NCI-H82 treated with DMSO at 0.1 percent for 48 hours (cell line): ENCODE results near the gene CPXM2.

Source experiments
- DNase-seq: peaks from one replicate; lab custom pipeline; 2025; ENCODE audit not compliant: unreplicated experiment; lab: John Stamatoyannopoulos, UW

CPXM2 gene

DNA sequence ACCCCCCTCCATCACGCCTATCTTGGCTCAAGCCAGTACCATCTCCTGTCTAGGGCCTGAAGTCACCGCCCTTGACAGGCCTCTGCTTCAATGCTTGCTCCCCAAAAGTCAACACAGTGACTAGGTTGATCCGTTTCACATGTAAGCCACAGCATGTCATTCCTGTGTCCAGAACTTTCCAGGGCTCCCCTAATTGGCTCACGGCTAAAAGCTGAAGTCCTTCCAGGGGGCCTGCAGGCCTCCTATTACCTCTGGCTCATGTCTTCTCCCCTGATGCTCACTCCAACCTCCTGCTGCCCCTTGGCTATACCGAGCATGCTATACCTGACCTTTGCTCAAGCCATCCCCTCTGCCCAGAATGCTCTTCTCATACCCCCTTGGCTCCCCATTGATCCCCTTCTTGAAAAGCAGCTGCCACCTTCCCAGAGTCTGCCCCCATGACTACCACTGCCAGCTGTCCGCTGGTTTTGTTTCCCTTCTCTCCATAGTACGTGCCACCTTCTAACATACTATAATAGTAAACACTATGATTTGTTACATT, 39.1 kb downstream of the CPXM2 start:
- DNase-seq: no peak

DNA sequence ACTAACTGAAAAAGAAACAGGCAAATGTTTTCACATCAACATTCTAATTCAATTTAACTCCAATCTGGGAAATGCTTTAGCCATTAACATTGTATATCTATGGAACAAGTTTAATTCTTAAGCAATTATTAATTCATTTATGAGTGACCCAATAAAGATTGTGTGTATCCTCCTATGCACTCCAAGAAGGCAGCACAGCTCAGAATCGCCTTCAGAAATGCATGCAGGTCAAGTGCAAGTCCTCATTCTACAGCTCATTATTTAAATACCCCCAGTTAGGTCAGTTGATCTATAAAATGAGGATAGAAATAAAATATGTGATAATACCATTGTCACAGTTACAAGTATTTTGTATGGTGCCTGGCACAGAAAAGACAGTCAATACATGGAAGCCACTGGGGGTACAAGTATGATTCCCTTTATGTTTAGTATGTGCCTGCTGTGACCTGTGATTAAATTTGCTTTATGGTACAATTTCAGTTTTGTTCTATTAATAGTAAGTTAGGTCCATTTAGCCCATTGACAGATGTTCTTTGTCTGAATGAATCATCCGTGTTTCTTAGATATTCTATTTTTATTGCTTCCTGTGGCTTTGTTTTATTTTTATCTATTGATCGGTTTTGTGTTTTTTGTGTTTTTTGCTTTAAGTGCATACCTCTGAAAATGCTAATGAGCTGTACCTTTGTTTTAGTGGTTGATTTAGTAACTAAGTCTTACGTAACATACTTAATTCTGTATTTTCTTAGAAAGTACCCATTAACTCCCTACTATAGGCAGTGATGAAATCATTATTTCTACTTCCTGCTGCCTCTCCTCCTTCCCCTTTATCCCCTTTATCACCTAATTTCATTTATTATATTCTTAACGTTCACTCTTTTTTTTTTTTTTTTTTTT, 42.8 kb downstream of the CPXM2 start:
- DNase-seq: no peak

DNA sequence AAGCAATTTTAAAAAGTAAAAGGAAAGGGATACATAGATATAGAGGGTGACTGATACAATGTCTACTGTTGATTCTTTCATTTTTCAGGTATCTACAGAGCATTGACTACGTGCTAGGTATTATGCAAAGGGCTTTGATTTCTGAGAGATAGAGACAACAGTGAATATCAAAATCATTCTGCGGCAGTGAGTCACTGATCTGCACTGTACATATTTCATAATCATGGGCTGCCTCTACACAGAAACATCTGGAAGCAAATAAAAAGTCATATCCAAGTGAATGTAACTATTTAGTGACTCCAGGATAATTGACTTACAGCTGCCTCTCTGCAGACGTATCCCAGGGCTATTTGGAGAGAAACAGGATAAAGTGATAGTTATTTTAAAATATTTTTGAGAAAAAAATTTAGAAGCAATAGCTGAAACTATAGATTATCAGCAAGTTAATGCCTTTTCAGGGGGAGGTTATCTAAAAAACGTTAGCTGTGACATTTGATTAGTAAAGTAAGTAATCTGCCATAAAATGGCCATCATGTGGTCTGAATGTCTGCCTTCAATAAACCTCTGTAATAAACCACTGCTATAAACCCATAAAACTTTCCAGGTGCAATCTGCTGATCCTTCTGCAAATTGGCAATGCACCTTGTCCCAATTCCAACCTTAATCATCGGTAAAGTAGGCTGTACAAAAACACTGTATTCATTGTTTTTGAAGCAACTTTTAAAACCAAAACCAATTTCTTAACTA, 43.7 kb downstream of the CPXM2 start:
- no peak for DNase-seq

DNA sequence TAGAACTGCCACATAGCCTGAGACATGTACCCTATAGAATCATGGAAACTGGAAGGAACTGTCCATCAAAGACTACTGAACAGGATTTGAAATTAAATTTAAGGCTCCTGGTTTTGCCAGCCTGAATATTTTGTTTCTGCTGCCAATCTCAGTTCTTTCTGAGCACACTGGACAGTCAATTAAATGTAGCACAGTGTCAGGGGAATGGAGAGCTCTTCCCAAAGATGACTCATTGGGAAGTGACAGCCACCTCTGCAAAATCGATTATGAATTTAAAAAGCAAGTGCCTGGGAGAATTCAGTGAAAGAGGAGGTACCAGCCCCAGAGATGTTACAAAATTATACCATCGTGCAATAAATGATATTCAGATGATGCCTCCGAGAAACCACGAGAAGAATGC, 47.8 kb downstream of the CPXM2 start:
- DNase-seq: no peak

DNA sequence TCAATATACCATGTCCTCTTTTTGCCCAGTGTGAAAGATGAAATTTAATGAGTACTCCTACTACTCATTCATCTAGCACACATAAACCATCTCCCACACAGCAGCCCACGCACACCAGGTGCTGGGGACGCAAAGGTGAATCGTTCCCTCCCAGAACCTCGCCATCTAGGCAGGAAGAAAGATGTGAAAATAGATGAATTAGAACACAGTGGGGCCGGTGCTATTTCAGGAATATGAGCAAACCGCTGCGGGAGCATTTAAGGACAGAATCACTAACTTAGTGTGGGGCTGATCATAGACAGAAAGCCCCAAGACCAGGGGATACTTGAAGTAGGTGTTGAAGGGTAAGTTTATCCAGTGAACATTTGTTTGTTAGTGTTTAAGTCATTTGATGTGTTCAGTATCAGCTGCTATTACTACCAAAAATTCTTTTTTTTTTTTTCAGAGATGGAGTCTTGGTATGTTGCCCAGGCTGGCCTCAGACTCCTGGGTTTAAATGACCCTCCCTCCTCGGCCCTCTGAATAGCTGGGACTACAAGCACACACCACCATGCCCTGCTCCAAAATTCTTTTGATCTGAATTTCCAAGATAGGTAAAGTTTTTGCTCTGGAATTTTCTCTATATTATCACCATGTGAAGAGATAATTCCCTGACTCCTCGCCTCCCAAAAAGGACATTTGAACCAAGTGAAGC, 48.8 kb downstream of the CPXM2 start:
- no peak for DNase-seq

DNA sequence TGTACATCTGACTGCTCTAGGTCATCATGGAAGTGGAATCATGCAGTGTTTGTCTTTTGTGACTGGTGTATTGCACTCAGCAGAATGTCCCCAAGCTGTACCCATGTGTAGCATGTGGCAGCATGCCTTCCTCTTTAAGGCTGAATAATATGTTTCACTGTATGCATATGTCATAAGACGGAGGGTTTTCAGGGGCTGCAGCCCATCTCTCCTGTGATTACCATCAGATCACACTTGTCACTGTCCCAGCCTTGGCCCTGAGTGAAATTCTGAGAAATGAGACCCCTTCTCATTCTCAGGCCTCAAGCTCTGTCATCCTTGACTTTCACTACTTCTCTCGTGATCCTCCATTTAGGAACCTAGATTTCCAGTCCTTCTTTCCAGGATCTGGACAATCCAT, 50.0 kb downstream of the CPXM2 start:
- DNase-seq: no peak

DNA sequence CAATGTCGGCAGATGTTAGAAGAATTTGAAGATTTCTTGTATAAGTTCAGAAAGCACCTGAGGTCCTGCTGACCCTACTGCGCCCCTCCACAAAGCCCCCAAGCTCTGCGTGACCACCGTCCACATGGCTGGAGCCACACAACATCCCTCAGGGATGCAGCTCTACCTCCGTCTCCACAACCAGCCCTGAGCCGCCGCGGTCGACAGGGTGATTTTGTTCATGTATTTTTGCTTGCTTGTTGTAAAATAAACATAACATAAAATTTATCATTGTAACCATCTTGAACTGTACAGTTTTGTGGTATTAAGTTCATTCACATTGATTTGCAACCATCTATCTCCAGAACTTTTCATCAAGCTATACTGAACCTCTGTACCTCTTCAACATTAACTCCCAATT, 50.5 kb downstream of the CPXM2 start:
- DNase-seq: no peak

DNA sequence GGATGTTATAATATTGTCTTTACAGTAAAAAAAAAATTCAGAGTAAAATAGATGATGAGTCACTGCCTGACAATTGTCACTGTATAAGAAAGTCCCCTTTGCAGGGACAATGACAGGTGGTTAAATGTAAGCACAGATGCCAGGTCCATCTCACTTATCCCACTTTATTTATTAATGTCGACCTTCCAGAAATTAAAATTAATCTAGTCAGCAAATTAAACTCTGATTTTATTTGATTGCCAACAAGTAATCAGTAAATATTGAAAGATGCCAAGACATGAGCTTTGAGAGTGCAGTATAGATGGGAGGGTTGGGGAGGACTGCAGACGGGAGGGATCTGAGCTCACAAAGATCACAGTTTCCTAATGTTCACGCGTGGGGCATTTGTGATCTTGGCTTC, 50.9 kb downstream of the CPXM2 start:
- no peak for DNase-seq

DNA sequence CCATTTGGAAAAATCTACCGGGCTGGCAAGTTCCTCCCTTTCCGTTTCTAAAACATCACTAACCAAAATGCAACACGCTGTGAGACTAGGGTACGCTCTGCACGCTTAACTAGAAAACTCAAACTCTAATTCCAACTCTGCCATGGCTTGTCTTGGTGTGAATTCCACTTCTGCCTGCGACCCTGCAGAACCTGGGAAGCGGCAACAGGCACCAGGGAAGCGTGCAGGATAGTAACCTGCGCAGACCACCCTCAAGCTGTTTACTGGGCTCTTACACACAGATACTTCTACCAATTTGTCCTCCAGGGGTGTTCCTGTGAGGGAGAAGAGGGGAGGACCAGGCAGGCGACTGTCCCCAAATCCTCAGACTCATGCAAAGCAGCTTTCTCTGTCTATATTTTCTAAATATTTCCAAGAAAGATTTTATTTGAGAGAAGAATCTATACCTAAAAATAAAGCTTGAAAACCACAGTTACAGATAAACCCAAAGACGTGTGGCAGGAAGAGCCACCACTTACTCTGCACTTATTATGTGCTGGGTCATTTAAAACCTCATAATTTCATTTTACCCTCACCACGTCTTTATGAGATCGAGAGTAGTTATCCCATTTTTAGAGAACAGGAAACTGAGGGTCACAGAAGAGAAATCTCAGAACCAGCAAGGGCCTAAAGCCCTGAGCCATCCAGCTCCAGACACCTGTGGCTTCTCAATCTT, 52.9 kb downstream of the CPXM2 start:
- DNase-seq: no peak

DNA sequence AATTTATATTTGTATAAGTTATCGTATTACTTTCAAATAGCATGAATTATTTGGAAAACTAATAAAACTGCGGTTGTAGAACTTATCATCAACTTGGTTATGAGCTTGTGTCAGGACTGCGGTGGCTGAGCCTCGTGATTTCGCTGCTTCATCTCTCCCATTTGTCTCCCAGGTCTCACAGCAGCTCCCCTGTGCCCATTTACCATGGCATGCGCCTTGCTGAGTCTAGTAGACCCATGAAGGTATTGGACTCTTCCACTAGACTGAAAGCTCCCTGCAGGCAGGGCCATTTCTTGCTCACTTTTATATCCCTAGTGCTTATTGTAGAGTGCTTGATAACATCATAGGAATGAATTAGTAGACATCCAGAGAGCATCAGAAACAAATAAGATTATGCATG, 53.9 kb downstream of the CPXM2 start:
- DNase-seq: no peak

DNA sequence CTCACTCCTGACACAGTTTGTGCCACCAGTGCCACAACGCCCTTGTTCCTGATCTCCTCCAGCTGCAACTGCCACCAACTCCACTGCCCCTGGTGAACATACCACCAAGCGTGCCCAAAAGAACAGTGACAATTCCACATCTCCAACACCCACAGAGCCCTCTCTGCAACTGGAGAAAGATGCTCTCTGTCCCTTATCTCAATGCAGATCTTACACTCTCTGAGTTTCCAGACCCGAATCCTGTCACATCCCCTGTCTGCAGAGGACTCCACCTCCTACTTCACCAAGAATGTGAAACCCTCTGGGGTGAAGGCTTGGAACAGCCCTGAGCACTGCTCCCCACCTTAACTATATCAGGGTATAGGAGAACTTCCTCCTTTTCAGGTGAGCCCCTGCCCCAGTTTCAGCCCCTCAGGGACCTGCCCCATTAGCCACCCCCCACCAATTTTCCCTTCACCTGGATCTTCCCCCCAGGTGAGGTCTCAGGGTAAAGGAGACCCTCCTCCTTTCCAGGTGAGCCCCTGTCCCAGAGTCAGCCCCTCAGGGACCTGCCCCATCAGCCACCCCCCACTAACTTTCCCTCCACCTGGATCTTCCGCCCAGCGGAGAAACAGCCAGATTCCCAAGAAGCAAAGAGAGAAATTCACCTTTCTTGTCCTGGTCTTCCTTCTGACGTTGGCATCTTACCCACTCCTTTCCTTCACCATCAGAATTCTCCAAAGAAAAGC, 55.0 kb downstream of the CPXM2 start:
- DNase-seq: no peak

DNA sequence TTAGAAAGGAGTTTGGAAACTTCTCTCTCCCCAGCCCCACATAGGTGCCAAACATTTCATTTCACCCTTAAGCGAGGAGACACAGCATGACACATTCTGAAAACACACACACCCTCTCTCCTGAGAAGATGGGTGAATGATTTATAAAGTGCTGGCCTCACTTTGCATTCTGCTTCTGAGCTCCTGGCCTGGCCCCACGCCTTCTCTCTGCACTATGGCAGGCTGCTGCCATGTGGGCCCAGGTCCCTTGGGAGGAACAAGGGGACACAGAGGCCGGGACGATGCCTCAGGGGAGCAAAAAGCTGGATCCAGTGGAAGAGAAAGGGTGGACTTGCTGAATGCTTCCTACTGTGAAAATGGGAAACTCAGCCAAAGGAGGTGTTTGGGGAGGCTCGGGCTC, 56.0 kb downstream of the CPXM2 start:
- no peak for DNase-seq

DNA sequence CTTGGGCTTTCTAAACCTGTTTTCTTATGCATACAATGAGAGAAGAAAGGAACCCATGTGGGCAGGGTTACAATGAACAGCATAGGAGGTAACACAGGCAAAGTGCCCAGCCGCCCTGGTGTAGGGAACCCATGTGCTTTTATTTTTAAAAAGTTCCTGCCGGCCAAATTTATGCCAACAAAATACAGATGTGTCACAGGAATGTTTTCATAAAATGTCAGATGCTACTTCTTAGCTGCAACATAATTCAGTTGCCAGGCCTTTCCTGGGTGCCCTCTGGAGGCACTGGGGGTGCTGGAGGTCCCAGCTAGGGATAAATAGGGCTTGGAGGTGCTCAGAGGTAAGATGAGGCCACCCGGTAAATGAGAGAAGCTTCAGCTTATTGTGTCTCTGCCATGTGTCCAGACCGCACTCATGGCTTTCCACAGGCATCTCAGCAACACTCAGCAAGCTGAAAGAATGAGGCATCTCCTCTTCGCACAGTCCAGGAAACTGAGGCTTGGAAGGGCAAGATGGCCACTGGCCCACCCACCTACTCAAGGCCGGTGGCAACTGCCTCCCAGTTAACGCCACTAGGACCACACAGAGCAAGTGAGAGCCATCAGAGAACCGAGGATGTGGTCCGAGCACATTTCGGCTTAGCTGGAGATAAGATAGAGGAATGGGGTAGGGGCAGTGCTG, 58.3 kb downstream of the CPXM2 start:
- no peak for DNase-seq

DNA sequence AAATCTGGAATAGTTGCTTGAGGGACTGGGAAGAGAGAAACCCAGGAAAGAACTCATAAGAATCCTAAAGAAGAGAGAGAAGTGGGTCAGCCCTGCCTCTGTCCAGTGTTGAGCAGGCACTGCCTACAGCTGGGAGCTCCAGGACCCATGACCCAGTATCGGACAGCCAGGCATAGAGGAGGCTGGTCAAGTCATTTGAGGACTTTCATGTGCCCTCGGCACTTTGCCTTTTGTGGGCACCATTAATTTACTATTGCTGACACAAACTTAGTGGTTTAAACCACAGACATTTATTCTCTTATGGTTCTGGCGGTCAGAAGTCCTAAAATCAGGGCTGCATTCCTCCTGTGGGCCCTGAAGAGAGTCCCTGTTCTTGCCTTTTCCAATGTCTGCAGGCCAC, 60.3 kb downstream of the CPXM2 start:
- DNase-seq: no peak

DNA sequence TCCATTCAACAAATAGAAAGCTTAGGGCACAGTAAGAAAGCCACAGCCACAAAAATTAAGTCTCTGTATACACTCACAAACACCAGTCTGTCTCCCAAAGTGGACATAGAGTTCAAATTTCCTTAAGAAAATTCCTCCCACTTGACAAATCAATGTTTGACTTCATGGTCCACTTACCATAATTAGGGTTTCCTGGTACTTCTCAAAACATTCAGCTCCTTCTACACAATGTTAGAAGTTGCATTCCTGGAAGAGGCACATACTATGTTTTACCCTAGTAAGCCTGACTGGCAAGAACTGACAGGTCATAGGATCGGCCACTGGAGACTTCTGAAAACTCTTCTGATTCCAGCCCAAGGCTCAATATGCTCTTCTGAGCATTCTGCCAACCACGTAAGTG, 70.5 kb downstream of the CPXM2 start:
- DNase-seq: no peak

DNA sequence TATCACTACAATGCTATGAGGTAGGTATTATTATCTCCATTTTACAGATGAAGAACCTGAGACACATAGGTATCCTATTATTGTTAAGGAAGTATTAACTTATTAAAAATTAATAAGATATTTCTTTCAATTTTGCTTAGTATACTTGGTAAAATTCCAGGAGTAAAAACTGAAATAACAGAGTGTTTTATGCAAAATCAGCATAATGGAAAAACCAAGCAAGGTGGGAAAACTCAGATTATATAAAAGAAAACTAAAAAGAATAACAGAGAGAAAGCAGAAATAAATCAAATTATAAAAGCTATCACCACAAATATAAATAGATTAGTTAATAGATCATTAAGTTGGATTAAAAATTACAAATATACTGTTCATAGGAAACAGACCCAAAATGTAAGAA, 82.0 kb downstream of the CPXM2 start:
- no peak for DNase-seq

DNA sequence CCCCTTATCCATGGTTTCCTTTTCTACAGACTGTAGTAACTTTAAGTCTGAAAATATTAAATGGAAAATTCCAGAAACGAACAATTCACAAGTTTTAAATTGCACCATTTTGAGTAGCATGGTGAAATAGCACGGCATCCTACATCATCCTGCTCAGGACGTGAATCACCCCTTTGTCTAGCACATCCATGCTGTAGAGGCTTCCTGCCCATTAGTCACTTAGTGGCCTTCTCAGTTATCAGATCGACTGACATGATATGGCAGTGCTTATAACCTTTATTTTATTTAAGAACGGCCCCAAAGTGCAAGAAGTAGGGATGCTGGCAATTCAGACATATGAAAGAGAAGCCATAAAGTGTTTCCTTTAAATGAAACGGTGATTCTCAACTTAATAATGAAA, 82.7 kb downstream of the CPXM2 start:
- DNase-seq: no peak

DNA sequence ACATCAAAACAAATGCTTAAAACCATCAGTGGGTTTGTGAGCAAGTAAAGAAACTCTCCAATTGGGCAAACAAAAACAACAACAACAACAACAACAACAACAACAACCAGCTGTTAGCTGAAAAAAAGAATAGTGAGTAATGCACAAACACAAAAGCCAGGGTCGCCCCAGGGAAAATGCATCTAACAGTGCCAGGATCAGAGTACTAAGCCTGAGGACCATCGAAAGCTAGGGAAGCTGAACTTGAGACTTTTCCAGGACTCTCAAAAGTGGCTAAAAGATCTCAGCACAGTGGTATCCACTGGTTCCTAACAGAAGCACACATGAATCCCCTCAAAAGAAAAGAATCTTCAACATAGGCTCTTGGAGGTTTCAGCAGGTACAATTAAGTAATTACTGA, 83.3 kb downstream of the CPXM2 start:
- DNase-seq: no peak

DNA sequence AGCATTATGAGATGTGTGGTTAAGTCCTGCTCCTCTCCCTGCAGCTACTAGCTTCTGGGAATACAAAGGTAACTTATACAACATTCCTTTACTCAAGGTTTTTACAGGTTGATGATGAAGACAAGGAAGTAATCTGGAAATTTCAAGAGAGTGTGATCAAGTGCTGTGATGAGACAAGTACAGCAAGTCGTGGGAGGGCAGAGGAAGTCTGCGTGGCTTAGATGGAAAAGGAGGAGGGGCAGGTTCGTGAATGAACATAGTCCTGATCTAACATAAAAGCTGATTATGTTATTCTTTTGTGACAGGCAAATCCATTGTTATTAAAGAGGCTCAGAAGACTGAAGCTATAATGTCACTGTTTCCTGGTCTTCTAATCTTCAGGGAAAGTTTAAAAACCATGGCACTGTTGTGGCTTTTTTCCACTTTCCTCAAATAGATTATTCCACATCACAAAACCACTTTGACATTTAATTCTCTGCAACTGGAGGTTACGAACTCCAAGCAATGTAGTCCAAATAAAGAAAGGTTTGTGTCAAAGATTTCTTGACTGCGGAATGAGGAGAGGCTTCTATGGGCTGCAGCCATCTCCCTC, 84.1 kb downstream of the CPXM2 start:
- DNase-seq: no peak
